HepG2 (cell line): ENCODE results near the gene SMIM13. TPM values are rescaled to one million over a fixed set of nuclear protein-coding genes. Genes with fewer than 3 reads are reported as not detected.

Experiments
- ATAC-seq: fragments of 200-7000 bp; cut with Tn5 transposase; 3 replicates; pipeline ENCODE4 v1.9.1; 2020; ENCODE audit warnings: mild to moderate bottlenecking, moderate library complexity
- BruUV-seq: library from RNA; stranded (reverse); fragments of 400-500 nt; replicated peaks from 2 replicates; lab custom pipeline; 2021; lab: Mats Ljungman, UMichigan
- CTCF ChIA-PET: fragments of 300-600 bp; formaldehyde crosslinking; extraction: SDS; loops from one replicate; lab custom pipeline; 2021; ENCODE audit warnings: low total read pairs, inconsistent platforms, low intra/inter-chr PET ratio; lab: Yijun Ruan, JAX
- POLR2A ChIA-PET: fragments of 350-600 bp; sonication (Branson Sonifier 250); formaldehyde crosslinking; loops from one replicate; lab custom pipeline; 2020; ENCODE audit warnings: antibody characterized with exemption, inconsistent platforms; lab: Yijun Ruan, JAX
- DNase-seq: peaks from one replicate; pipeline ENCODE4 v3.0.0-alpha.2; 2015; ENCODE audit warnings: low spot score
- FAIRE-seq: peaks from 3 replicates; lab custom pipeline; 2011; peaks lifted over from hg19 to GRCh38; lab: Jason Lieb, UNC
- H2AFZ ChIP-seq: one replicate; pipeline ENCODE4 v1.6.1; 2011; ENCODE audit warnings: low read length, inconsistent platforms
- H3K27ac ChIP-seq: fragments of 300-600 bp; 3 replicates; pipeline ENCODE4 v1.8.0; 2011; ENCODE audit warnings: mixed run types, mild to moderate bottlenecking, mixed read lengths, low read length, inconsistent platforms; ENCODE audit not compliant: insufficient read depth; ENCODE audit errors: extremely low read length
- H3K27me3 ChIP-seq, 2 experiments: fragments of 200-600 bp in 1 of 2; 2 replicates in 1 of 2; 3 replicates in 1 of 2; pipeline versions ENCODE4 v1.6.0 to v1.8.0; 2011; ENCODE audit warnings: low read length in 2 of 2, mild to moderate bottlenecking in 2 of 2, moderate library complexity in 2 of 2, inconsistent platforms in 1 of 2; ENCODE audit not compliant: insufficient read depth in 2 of 2, control insufficient read depth in 1 of 2
- H3K36me3 ChIP-seq, 2 experiments: fragments of 200-600 bp in 1 of 2; replicated peaks in 1 of 2; 2 replicates in 1 of 2; 3 replicates in 1 of 2; pipeline versions ENCODE4 v1.5.1 to v1.8.0; 2011; ENCODE audit warnings: low read length in 2 of 2, inconsistent platforms in 1 of 2; ENCODE audit not compliant: insufficient read depth in 2 of 2, control insufficient read depth in 1 of 2
- H3K4me1 ChIP-seq: 2 replicates; pipeline ENCODE4 v1.5.1; 2012; ENCODE audit warnings: low read length, inconsistent platforms; ENCODE audit not compliant: insufficient read depth
- H3K4me2 ChIP-seq: 2 replicates; pipeline ENCODE4 v1.6.0; 2011; ENCODE audit warnings: low read depth, low read length, inconsistent platforms
- H3K4me3 ChIP-seq, 3 experiments: fragments of 200-600 bp in 1 of 3; sonication (generic), shearing (Covaris generic) in 1 of 3; replicated peaks in 1 of 3; 2 replicates each; pipeline ENCODE4 v1.5.1; 2011 to 2016; ENCODE audit warnings: low read length in 3 of 3, inconsistent platforms in 2 of 3, low read depth in 2 of 3, mild to moderate bottlenecking in 2 of 3, control low read depth in 1 of 3, mixed read lengths in 1 of 3; ENCODE audit not compliant: insufficient read depth in 1 of 3
- H3K79me2 ChIP-seq: one replicate; pipeline ENCODE4 v1.6.1; 2011; ENCODE audit warnings: low read length, inconsistent platforms; ENCODE audit not compliant: insufficient read depth
- H3K9ac ChIP-seq: 2 replicates; pipeline ENCODE4 v1.6.0; 2011; ENCODE audit warnings: mild to moderate bottlenecking, low read depth, low read length, inconsistent platforms; ENCODE audit not compliant: insufficient read depth
- H3K9me3 ChIP-seq: 2 replicates; pipeline ENCODE4 v1.5.1; 2012; ENCODE audit warnings: mild to moderate bottlenecking, low read length
- H4K20me1 ChIP-seq: 2 replicates; pipeline ENCODE4 v1.6.0; 2011; ENCODE audit warnings: inconsistent platforms, mild to moderate bottlenecking, low read length, moderate library complexity; ENCODE audit not compliant: insufficient read depth
- ARNTL ChIP-seq: sonication (generic); formaldehyde crosslinking; IDR thresholded peaks from 2 replicates; pipeline ENCODE4 v1.4.0; 2020; ENCODE audit warnings: mild to moderate bottlenecking, missing genetic modification reagents
- ATF2 ChIP-seq: sonication (generic); formaldehyde crosslinking; IDR thresholded peaks from 2 replicates; pipeline ENCODE4 v1.4.0; 2020; ENCODE audit warnings: missing genetic modification reagents
- KLF13 ChIP-seq: sonication (generic); formaldehyde crosslinking; IDR thresholded peaks from 2 replicates; pipeline ENCODE4 v1.4.0; 2020; ENCODE audit warnings: mild to moderate bottlenecking, missing genetic modification reagents
- MZF1 ChIP-seq: sonication (generic); formaldehyde crosslinking; IDR thresholded peaks from 2 replicates; pipeline ENCODE4 v1.8.1; 2023; ENCODE audit warnings: mild to moderate bottlenecking, missing genetic modification reagents, borderline replicate concordance
- NFIB ChIP-seq: sonication (generic); formaldehyde crosslinking; IDR thresholded peaks from 2 replicates; pipeline ENCODE4 v1.9.0; 2021; ENCODE audit warnings: missing genetic modification reagents, mild to moderate bottlenecking, borderline replicate concordance
- POGK ChIP-seq: sonication (generic); formaldehyde crosslinking; conservative IDR thresholded peaks from 2 replicates; pipeline ENCODE4 v1.8.0; 2022; ENCODE audit warnings: mild to moderate bottlenecking, moderate library complexity, missing genetic modification reagents
- SRSF9 ChIP-seq: fragments of 200-400 bp; formaldehyde crosslinking; IDR thresholded peaks from 2 replicates; pipeline ENCODE4 v1.6.1; 2018; ENCODE audit warnings: borderline replicate concordance, mild to moderate bottlenecking, low read depth, low read length; ENCODE audit not compliant: insufficient read depth, poor library complexity, severe bottlenecking
- TFDP1 ChIP-seq: IDR thresholded peaks from 2 replicates; pipeline ENCODE4 v1.6.1; 2016; ENCODE audit warnings: missing compliant biosample characterization, missing genetic modification reagents, borderline replicate concordance
- THAP11 ChIP-seq: IDR thresholded peaks from 2 replicates; pipeline ENCODE4 v1.6.1; 2016; ENCODE audit warnings: missing biosample characterization, missing genetic modification reagents
- ZNF20 ChIP-seq: sonication (generic); formaldehyde crosslinking; IDR thresholded peaks from 2 replicates; pipeline ENCODE4 v1.4.0; 2020; ENCODE audit warnings: mild to moderate bottlenecking, moderate library complexity, missing genetic modification reagents
- ZNF343 ChIP-seq: sonication (generic); formaldehyde crosslinking; IDR thresholded peaks from 2 replicates; pipeline ENCODE4 v1.4.0; 2020; ENCODE audit warnings: mild to moderate bottlenecking, missing genetic modification reagents
- ZNF772 ChIP-seq: sonication (generic); formaldehyde crosslinking; IDR thresholded peaks from 2 replicates; pipeline ENCODE4 v1.5.0; 2020; ENCODE audit warnings: mild to moderate bottlenecking, missing genetic modification reagents
- in situ Hi-C: cut with HindIII; loops from 2 replicates; pipeline ENCODE4 v1.10.0; 2017; ENCODE audit warnings: low pct_unique_long_range_greater_than_20kb; ENCODE audit not compliant: extremely low pct_ligation_motif_present
- intact Hi-C: fragments of 100-400 bp; cut with micrococcal nuclease; formaldehyde crosslinking; loops from one replicate; pipeline ENCODE4 v1.10.0; 2022; ENCODE audit not compliant: unreplicated experiment
- polyA plus RNA-seq, 8 experiments: library from polyadenylated mRNA; depleted of rRNA in 3 of 8; stranded (reverse) in 7 of 8; unstranded in 1 of 8; fragments of >200 nt; fragmentation: Illumina TruSeq in 4 of 8; extraction: Trizol in 4 of 8; gene quantifications; 2 replicates each; pipeline versions ENCODE4 v1.2.1 to v1.2.3, GENCODE V29; 2011 to 2016; ENCODE audit warnings: low read depth in 4 of 8, missing spikeins in 1 of 8, mixed read lengths in 1 of 8; ENCODE audit not compliant: insufficient read depth in 1 of 8
- total RNA-seq, 5 experiments: library from RNA; depleted of rRNA; stranded (reverse); fragments of >200 nt; fragmentation: Illumina TruSeq; extraction: Trizol; gene quantifications; 2 replicates each; pipeline ENCODE4 v1.2.3, GENCODE V29; 2016; ENCODE audit warnings: low read depth in 1 of 5

Gene SMIM13
- total and polyA plus RNA-seq, 2 of the 13 experiments (the other 11 are each of a cell fraction or from before 2014, with no cell fraction given), result 2.7 to 10.2 TPM

GRCh38 chr6:11136809-11137208, 43.2 kb downstream of the SMIM13 start:
- Histone ChIP-seq H3K4me3 (no peak overlapping the region), H4K20me1 (no peaks in the 10 kb centered on the region), H3K36me3 (peaks cover 6 to 17% of the 10 kb centered on the region in 2 experiments), H3K27me3 (no peaks in the 10 kb centered on the region), H3K9ac (no peak overlapping the region), H3K79me2 (peaks cover 4% of the 10 kb centered on the region), H3K4me1 (no peaks in the 10 kb centered on the region), H3K9me3 (no peaks in the 10 kb centered on the region)
- FAIRE-seq, result no peak
- no TSS peak for BruUV-seq
- intact Hi-C loops, result no loop called here
- DNase-seq, result no peak
- ChIA-PET POLR2A (no interaction called here), CTCF (no interaction called here)
- TF ChIP-seq ZNF20 (CRISPR knock-in tag) (no peak), ATF2 (CRISPR knock-in tag) (no peak), POGK (CRISPR knock-in tag) (no peak), THAP11 (CRISPR knock-in tag) (no peak), SRSF9 (no peak), KLF13 (no peak), ZNF343 (no peak), ARNTL (CRISPR knock-in tag) (no peak), TFDP1 (CRISPR knock-in tag) (no peak), MZF1 (CRISPR knock-in tag) (no peak), NFIB (CRISPR knock-in tag) (no peak), ZNF772 (CRISPR knock-in tag) (no peak)
- TF ChIP-seq, all 625 proteins: peak for 0
- Histone ChIP-seq H3K4me2 (no peak overlapping the region), H3K27ac (no peak overlapping the region), H2AFZ (no peak overlapping the region)
- no peak for ATAC-seq
- in situ Hi-C loops, result no loop called here
